Right lobe of liver (tissue), 4 donors: ENCODE measurements around the gene LHPP.

Experiments
- CTCF ChIP-seq, 4 donors: fragments of 200-600 bp in 3 of 4; fragments of 450-650 bp in 1 of 4; IDR thresholded peaks; one replicate each; pipeline versions ENCODE4 v1.5.1 to v1.8.0; 2016 to 2022; ENCODE audit warnings: antibody characterized with exemption in 4 of 4, mild to moderate bottlenecking in 2 of 4
- POLR2A ChIP-seq: fragments of 450-650 bp; IDR thresholded peaks from one replicate; pipeline ENCODE4 v1.6.1; 2017; ENCODE audit warnings: antibody characterized with exemption, mild to moderate bottlenecking
- donor health status: DM: no; HTN: no; CAD: no.
- donor health status: DM: no; HTN: no; CAD: no.
- donor health status: DM: no; HTN: yes; CAD: no.

GRCh38 chr10:124536496-124537050 lies 75.0 kb downstream of the LHPP start:
- TF ChIP-seq CTCF (IDR thresholded peaks at IDR 0.05) (no peak), POLR2A (no peak)
